Bone marrow (tissue), 2 donors: ENCODE results near the gene ATXN1.

Experiments used
- DNase-seq, 2 donors: peaks; one replicate each; lab custom pipeline; 2025; lab: John Stamatoyannopoulos, UW

ATXN1 gene

DNA sequence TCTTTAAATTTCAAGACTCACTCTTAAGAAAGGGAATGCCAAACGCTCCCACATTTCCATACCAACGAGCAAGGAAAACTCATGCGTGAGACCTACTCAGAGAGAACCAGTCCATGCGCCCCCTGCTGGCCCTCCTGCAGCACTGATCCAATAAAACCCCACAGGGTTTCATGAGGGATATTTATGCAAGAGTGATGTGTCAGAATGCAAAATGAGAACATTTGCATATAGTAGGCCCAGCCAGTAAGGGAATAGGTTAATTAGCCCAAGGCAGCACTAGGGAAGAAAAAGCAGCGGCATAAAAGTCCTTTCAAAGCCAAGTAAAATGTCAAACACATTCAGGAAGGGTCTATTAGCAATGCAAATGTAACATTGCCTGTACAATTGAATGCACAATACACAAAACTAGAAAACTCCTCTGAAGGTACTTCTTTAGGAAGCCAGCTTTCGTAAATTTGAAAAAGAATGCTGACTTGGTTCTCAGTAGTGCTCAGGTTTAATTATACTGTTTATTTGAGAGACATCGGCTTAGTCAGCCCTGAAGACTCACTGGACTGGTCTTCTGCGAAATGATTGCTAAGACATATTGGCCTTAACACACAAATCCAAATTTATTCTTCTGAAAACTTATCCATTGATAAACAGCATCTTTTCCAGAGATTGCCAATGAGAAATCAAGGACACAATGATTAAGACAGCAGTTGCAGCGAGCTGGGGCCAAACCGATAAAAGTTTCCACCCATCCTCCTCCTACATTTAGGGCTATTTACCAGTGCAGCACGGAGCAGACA, 429.7 kb downstream of the ATXN1 start:
- DNase-seq, result peak; percentile 12 to 54

DNA sequence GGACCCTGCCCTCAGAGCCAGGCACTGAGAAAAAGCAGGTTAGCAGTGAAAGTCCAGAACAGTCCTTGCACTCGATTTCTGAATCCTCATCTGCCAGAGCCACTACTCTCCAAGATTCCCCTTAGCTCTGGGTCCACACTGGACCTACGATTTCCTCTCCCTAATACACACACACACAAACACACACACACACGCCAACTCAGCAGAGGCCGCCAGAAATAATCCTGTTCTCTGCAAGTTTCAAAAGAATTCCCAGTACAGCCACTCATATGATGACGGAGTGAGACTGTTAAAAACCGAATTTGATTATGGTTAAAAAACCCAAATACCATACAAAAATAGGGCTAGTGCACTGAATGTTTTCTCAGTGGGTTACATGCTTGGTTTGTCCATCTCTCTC, 432.0 kb downstream of the ATXN1 start:
- no peak for DNase-seq

DNA sequence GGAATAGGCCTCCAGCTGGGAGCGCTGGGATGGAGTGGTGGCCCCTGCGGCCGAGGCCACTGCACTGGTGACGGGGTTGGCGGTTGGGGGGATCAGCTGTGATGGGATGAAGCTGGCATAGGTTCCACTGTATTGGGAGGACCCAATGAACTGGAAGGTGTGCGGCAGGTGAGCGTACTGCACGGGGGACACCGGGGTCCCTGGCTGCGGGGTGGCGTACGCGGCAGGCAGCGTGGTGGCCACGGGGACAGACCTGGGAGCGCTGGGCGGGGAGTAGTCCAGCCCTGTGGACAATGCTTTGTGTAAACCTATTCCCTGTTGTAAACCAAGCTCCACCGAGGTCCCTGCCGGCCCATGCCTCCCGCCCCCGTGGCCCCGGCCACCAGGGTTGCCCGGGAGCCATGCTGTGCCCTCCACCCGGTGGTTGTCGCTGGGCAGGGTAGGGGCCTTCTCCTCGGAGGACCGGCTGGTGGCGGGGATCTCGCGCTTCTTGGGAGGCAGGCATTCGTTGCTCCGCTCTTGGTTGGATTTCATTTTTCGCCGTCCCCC, 433.4 kb downstream of the ATXN1 start:
- DNase-seq, result no peak

DNA sequence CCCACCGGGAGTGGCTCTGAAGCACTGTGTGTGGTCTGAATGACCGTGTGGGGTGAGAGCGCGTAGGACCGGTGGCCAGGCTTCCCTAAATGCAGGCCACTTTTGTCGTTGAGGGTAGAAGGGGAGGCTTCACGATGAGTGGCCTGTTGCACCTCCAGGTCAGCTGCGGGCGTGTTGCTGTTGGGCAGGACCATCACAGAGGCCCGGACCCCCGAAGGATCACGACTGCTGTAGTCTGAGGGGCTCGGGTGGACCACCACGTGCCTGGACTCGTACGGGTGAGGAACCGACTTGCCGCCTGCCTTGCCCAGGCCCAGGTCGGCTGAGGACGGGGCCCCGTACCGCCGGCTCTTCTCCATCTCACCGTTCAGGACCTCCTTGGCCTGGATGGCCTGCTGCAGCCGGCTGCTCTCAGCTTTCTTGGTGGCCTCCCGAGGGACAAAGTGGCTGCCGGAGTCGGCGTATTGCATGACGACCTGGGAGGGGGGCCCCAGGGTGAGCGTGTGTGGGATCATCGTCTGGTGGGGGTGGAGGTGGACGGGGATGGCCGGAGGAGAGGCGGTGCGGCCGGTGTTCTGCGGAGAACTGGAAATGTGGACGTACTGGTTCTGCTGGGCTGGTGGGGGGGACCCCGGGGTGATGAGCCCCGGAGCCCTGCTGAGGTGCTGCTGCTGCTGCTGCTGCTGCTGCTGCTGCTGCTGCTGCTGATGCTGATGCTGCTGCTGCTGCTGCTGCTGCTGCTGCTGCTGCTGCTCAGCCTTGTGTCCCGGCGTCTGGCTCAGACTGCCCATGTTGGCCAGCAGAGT, 434.1 kb downstream of the ATXN1 start:
- DNase-seq, result no peak

DNA sequence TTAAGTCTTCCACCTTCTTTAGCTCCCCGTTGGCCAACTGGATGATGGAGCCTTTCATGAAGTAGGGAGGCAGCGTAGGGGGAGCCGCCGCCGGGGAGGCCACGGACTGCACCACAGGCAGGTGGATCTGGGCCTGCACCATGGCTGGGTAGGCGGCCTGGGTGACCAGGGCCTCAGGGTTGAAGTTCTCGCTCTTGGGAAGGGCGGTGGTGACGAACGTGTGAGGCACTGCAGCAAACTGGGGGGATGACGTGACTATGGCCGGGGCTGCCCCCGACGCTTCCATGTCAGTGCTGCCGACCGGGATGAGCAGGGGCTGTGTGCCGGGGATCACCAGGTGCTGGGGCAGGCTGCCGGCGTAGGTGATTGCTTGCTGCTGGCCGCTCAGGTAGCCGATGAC, 434.7 kb downstream of the ATXN1 start:
- no peak for DNase-seq

DNA sequence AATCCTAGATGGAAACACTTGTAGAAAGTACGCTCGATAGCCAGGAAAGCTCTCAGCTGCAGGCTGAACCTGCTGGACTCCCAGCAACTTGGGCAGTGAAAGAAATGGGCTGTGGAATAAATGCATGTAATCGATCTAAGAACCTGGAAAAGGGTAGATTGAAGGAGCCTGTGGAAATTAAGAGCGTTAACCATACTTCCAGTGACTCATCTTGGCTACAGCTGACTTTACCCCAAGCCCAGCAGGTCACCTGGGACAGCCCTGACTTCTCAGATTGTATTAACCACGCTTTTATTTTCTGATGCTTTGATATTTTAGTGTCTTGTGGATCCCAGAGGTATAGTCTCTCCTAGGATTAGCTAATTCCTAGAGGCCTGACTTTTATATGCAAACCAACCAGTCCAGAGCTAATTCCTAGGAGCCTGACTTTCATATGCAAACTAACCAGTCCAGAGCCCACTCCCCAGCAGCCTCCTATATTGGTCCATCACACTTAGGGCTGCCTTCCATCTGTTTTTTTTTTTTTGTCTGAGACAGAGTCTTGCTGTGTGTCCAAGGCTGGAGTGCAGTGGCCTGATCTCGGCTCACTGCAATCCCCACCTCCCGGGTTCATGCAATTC, 436.5 kb downstream of the ATXN1 start:
- no peak for DNase-seq

DNA sequence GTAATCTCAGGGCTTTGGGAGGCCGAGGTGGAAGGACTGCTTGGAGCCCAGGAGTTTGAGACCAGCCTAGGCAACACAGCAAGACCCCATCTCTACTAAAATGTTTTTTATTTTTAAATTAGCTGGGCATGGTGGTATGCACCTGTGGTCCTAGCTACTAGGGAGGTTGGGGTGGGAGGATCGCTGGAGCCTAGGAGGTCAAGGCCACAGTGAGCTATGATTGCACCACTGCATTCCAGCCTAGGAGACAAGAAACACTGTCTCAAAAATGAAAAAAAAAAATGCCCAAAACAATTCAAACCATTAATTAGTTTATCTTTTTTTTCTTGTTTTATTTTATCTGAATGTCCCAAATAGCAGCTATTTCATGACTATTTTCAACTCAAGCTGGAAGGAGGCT, 437.1 kb downstream of the ATXN1 start:
- DNase-seq, result no peak

DNA sequence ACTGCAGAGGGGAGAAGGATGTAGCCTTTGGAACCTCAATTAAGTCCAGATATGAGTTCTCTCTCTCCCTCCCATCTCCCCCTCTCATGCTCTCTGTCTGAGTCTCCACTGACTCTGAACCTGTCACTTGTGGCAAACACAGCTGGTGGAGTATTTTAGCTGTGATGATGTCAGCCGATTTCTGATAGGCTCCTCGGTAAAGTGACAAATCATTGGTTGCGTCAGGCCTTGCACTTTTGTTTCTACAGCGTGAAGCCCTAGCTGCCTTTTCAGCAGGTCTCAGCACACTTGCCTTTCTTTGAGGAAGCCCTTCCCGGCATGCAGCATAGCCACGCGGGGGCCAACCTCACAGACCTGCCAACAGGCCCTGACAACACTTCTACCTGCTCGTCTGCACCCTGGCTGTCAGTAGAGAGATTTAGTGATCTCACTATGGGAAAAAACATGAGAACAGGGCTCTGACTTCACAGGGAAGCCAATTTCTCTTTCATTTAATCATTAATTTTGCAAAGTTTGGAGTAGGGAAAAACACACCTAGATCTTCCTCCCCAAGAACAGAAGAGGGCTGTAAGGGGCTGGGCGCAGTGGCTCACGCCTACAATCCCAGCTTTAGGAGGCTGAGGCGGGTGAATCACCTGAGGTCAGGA, 438.5 kb downstream of the ATXN1 start:
- DNase-seq, result peak; percentile 18 to 63

DNA sequence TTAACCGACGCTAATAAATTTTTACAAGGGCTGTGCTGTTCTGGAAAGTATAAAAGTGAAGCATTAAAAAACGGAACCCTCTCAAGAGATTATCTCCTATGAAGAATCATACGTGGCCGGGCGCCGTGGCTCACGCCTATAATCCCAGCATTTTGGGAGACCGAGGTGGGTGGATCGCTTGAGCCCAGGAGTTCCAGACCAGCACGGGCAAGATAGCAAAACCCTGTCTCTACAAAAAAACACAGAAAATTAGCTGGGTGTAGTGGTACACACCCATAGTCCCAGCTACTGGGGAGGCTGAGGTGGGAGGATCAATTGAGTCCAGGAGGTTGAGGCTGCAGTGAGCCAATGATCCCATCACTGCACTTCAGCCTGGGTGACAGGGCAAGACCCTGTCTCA, 439.4 kb downstream of the ATXN1 start:
- no peak for DNase-seq

DNA sequence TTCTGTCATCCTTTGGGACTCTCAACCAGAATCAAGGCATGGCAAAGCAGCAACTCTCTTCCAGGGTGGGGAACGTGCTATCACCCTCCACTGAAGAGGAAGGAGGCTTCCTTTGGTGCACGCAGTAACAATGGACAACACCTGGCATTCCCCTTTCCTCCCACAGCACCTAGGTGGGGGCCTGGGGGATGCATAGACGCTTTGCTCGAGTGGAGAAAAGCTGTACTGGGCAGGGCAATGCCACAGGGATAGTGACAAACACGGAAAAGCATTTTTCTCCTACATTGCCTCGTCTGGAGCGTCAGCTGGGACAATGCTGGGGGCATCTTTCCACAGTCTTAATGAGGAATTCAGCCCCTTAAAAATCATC, 439.9 kb downstream of the ATXN1 start:
- no peak for DNase-seq

DNA sequence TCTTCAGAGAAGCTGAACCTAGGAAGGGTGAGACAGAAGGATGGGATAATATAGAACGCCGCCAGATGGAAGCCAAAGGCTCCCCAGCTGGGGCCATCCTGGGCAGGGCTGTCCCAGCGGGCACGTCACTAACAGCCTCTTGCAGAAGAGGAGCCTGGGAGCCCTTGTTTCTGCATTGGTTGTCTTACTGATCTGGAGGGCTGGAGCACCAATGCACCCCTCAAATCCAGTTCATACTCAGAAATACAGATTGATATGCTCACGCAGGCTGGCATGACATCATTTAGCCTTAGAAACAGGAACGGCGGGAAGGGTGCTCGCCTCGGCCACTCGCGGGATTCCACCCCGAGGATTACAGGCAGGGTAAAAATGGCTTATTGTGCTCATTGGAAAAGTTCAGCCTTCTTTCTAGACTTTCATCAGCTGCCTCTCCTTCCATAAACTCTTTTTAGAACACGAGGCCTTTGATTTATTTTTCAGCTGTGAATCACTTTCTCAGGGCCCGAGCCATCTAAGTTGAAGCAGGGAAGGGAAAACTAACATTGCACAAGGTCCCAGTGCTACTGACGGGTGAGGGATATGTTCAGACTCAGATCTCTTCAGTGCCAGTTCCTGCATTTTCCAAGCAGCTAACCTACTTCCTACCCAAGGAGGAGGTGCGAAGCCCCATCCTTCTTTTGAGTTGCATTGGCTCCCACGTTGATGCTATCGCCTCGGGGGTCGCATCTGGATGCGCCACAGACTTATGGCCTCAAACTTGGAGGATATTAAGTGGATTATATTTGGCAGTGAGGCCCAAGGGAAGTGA, 440.5 kb downstream of the ATXN1 start:
- no peak for DNase-seq

DNA sequence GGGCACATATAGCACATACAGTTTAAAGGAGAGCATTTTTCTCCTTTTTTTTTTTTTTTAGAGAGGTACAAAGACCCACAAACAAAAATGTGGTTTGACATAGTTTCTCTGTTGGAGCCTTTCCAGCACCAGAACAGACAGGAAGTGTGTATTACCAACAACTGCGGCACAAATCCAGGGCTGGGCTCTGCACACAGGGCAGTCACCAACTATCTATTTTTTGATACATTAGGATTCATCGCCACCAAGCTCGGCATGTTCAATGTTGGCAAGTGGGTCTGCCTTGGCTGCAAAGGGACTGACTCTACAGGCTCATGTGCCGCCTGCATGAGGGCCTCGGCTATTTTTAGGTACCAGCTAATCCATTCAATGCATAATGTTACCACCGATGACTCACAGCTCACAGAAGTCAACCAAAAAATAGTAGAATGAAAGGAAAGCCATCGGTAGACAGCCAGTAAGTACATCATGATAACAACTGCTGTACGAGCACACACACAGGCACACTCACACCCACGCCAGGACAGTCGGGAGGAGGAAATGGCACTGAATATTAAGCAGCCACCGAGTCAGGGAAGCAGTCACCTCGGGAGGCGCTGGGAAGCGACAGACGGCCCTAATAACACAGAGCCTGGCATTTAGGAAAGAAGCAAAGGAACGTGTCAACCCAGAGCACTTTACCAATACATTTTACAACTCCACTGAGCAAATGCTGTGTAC, 441.3 kb downstream of the ATXN1 start:
- DNase-seq, result peak; percentile 41 to 94

DNA sequence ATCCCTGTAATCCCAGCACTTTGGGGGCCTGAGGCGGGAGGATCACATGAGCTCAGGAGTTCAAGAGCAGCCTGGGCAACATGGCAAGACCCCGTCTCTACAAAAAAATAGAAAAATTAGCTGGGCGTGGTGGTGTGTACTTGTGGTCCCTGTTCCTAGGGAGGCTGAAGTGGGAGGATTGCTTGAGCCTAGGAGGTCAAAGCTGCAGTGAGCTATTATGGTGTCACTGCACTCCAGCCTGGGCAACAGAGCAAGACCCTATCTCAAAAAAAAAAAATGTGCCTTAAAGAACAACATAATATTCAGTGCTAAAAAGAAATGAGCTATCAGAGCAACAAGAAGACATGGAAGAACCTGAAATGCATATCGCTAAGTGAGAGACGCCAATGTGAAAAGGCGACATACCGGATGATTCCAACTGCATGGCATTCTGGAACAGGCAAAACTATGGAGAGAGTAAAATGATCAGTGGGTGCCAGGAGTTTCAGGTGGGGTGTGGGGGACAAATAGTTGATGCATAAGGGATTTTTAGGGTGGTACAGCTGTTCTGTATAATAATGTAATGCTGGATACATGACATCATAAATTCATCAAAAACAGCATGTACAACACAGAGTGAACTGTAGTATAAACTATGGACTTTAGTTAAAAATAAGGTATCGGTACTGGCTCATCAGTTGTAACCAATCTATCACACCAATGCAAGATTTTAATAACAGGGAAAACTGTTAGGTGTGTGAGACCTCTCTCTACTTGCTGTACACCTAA, 442.1 kb downstream of the ATXN1 start:
- DNase-seq, result no peak

DNA sequence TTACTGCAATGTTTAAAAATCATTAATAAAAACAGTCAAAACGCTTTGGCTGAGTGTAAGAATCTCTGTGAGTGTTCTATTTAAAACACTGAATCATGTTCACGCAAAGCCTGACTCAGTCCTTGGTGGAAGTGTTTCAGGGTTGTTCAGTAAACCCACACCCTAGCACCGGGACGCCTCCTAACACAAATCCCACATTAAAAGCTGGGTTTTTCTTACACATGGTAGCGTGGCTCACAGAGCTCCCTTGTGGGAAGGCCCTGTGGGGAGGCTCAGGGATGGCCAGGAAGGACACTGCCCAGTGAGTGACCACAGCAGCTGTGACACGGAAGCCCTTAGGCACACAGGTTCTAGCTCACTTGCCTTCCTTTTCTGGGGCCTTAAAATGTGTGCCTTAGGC, 442.7 kb downstream of the ATXN1 start:
- DNase-seq, result no peak

DNA sequence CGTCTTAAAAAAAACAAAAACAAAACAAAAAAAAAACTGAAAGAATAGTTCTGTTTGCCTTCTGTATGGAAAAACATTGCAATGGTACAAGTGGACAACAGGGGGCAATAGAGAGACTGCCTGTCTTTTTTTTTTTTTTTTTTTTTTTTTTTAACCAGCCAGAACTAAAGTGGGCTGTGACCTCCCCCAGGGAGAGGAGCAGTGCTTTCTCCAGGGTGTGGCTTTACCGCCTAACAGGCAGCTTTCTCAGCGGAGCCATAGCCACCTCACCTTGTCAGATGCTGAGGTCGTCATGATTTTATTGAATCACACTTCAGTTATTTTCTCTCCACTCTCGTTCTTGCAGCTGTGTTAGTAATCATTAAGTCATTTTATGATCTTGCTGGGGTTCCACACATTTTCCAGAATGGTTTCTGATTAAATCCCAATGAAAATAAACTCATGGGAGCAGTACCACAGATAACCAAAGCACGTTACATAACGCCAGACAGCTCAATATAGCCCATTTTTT, 444.5 kb downstream of the ATXN1 start:
- DNase-seq, result peak in 1 of 2 donors; percentile 10

DNA sequence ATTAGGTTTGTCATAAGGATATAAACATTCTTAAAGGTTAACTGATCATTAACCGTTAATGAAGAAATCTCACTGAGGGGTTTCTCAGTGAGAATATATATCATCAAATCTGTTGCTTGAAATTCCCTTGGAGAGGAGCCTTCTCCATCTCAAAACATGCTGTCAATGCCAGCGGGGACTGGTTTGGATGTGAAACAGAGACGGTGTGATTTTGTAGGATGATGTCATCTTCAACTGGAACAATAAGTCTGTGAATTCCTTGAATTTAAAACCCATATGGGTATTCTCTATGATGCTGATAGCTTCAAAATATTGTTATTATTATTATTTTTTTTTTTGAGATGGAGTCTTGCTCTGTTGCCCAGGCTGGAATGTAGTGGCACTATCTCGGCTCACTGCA, 447.0 kb downstream of the ATXN1 start:
- DNase-seq, result no peak

DNA sequence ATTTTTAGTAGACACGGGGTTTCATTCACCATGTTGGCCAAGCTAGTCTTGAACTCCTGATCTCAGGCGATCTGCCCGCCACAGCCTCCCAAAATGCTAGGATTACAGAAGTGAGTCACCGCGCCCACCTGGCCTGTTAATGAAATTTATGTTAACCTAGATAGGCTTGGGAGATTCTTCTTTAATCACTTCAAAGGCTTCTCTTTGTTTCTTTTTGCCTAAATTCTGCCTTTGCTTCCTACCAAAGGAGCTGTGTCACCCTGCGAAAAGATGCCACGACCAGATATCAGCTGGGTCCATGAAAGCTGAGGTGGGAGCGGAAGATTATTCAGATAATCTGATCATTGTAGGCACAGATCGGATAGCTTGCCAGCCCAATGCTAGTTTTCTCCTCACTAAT, 447.5 kb downstream of the ATXN1 start:
- no peak for DNase-seq

DNA sequence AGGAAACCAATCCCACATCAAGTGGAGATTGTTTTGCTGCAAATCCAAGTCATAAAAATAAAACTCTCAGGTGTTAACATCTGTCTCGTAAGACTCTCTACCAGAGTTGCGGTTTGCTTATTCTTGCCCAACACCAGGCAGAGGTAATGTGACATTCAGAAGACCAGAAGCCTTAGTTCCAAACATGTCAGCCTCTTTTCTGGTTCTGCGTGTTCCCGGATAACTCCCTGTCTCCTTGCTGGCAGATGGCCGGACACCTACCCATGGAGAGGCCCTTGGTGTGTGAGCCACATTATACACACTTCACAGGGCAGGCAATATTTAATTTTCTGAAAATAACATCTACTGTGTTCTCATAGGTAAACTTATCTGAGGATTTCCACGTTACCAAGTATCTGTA, 449.5 kb downstream of the ATXN1 start:
- DNase-seq, result no peak

DNA sequence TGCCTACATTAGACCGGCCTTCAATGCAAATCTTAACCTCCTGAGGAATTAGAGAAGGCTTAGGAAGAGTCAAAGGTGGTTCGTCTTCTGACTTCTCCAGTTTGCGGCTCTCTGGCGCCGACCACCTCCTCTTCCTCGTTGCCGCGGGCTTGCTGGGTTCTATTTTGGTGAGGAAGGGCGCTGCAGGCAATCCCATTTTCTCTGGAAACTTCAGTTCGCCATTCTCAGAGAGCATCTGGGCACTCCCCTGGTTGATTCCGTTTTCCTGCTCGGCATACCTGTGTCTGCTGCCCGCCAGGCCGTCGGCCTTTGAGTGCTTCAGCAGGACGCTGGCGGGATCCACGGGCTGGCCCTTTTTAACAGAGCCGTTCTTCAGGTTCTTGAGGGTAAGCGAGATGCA, 454.9 kb downstream of the ATXN1 start:
- DNase-seq, result no peak

DNA sequence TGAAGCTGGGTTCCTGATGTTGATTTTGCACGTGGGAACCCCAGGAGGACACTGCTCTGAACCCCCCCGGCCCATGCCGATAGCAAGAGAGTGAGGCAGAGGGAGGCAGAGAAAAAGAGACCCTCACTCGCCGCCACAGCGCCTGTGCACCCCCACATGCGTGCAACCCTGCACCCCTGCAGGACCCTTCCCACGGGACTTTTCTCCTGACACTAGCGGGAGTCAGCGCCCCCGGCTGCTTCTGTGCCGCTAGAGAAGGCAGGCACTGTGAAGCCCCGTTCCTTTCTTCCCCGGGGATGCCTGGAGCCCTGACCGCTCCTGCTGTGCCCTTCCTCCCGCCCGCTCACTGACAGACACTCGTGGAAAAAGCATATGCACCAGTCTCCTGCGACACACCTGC, 455.5 kb downstream of the ATXN1 start:
- DNase-seq, result no peak
